Endodermal cell (in vitro differentiated cells): ENCODE measurements around the gene XYLT1. TPM values are rescaled to one million over a fixed set of nuclear protein-coding genes. Genes with fewer than 3 reads are reported as not detected.

ENCODE experiments used
- DNase-seq: peaks from one replicate; pipeline ENCODE4 v3.0.0-alpha.2; 2017
- H3K27ac ChIP-seq: 2 replicates; pipeline ENCODE4 v1.5.1; 2013; ENCODE audit warnings: mild to moderate bottlenecking, low read depth, low read length, moderate library complexity
- H3K27me3 ChIP-seq: 2 replicates; pipeline ENCODE4 v1.6.1; 2013; ENCODE audit warnings: mild to moderate bottlenecking, low read length, moderate library complexity; ENCODE audit not compliant: insufficient read depth, control insufficient read depth, poor library complexity, severe bottlenecking
- H3K36me3 ChIP-seq: 2 replicates; pipeline ENCODE4 v1.7.0; 2013; ENCODE audit warnings: mild to moderate bottlenecking, low read length, moderate library complexity; ENCODE audit not compliant: control insufficient read depth, insufficient read depth
- H3K4me1 ChIP-seq: one replicate; pipeline ENCODE4 v1.7.0; 2013; ENCODE audit warnings: low read length; ENCODE audit not compliant: control insufficient read depth, insufficient read depth
- H3K4me3 ChIP-seq: 2 replicates; pipeline ENCODE4 v1.5.1; 2013; ENCODE audit warnings: mild to moderate bottlenecking, low read length, moderate library complexity
- H3K9ac ChIP-seq: 2 replicates; pipeline ENCODE4 v1.6.1; 2013; ENCODE audit warnings: mild to moderate bottlenecking, low read length, moderate library complexity; ENCODE audit not compliant: poor library complexity, severe bottlenecking; ENCODE audit errors: extremely low read depth
- H3K9me3 ChIP-seq: 2 replicates; pipeline ENCODE4 v1.6.1; 2013; ENCODE audit warnings: mild to moderate bottlenecking, low read length, moderate library complexity; ENCODE audit not compliant: control insufficient read depth
- H3K27ac Mint-ChIP-seq: 2 replicates; pipeline ENCODE4 v1.8.0; 2020; ENCODE audit warnings: mixed read lengths
- H3K27me3 Mint-ChIP-seq: 2 replicates; pipeline ENCODE4 v1.8.0; 2021; ENCODE audit warnings: mild to moderate bottlenecking, mixed read lengths; ENCODE audit not compliant: insufficient read depth
- H3K36me3 Mint-ChIP-seq: 2 replicates; pipeline ENCODE4 v1.8.0; 2020; ENCODE audit warnings: low read depth, mixed read lengths
- H3K4me1 Mint-ChIP-seq: 2 replicates; pipeline ENCODE4 v1.8.0; 2020; ENCODE audit warnings: mixed read lengths
- H3K4me3 Mint-ChIP-seq: 2 replicates; pipeline ENCODE4 v1.8.0; 2020; ENCODE audit warnings: mild to moderate bottlenecking, moderate library complexity, mixed read lengths
- H3K9me3 Mint-ChIP-seq: 2 replicates; pipeline ENCODE4 v1.8.0; 2020; ENCODE audit warnings: mild to moderate bottlenecking, mixed read lengths
- WGBS, 2 experiments: methylation state at CpG; one replicate each; pipeline versions ENCODE4 v1.1.5 to v1.1.7; 2013; ENCODE audit warnings: missing lambda C conversion rate in 2 of 2, mixed read lengths in 1 of 2; ENCODE audit not compliant: insufficient coverage in 1 of 2, insufficient read length in 1 of 2; 5-methylcytosine and 5-hydroxymethylcytosine counted together
- total RNA-seq, 2 donors: library from RNA; stranded (reverse); fragmentation: NEBNext Ultra II Directional in 1 of 2; extraction: Animal tissue kit (Norgen Biotek cat#: 25700) in 1 of 2; gene quantifications; 2 replicates in 1 of 2; 3 replicates in 1 of 2; pipeline ENCODE4 v1.2.1, GENCODE V29; 2021
- TF ChIP-seq, protein P1 (sequence below): fragments of 200-600 bp; sonication (generic); conservative IDR thresholded peaks from 2 replicates; pipeline ENCODE4 v1.5.0; 2021; ENCODE audit warnings: antibody characterized with exemption, mild to moderate bottlenecking

XYLT1 gene
- total RNA-seq, 2 donors from 2014 or later = 26.8 to 28.5 TPM

DNA sequence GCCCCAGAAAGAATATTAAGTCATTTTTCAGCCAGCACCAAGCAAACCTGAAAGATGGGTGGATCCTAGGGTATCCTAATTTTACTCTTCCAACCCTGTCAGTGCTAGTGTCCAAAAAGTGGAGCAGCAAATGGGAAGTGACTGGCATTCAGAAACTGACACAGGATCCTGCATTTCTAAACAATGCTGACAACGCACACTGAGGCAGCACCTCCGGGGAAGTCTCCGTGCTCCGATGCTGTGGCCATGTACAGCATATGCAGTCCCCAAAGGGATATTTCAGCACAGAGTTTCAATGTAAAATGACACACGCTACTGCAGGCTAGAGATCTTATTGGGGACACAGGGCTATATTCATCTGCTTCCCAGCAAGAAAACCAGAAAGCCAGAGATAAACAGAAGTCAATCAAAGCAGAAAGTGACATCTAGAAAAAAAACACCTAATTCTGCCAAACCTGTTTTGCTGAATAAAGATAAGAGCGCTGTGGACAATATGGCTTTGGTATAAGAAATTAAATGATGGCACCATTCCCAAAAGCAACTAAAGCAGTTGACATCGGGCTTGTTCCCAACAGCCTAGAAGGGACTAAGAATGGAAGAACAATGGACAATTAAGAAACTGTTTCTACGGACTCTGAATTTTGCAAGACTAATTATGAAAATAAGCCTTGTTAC lies 17.3 kb downstream of the XYLT1 start:
- Mint-ChIP-seq H3K36me3 (peaks cover 7% of the 10 kb centered on the region), H3K4me1 (peaks cover 7% of the 10 kb centered on the region), H3K4me3 (no peak overlapping the region), H3K27ac (no peak overlapping the region), H3K9me3 (no peaks in the 10 kb centered on the region), H3K27me3 (no peaks in the 10 kb centered on the region)
- Histone ChIP-seq H3K27ac (no peak overlapping the region), H3K36me3 (no peaks in the 10 kb centered on the region), H3K9ac (no peak overlapping the region), H3K9me3 (no peaks in the 10 kb centered on the region), H3K4me1 (no peaks in the 10 kb centered on the region), H3K27me3 (no peaks in the 10 kb centered on the region), H3K4me3 (no peak overlapping the region)
- no peak for DNase-seq
- WGBS, 2 experiments = 95 to 96% methylated on average over 7 to 8 of the region's 8 CpGs
- TF ChIP-seq, protein P1, sequence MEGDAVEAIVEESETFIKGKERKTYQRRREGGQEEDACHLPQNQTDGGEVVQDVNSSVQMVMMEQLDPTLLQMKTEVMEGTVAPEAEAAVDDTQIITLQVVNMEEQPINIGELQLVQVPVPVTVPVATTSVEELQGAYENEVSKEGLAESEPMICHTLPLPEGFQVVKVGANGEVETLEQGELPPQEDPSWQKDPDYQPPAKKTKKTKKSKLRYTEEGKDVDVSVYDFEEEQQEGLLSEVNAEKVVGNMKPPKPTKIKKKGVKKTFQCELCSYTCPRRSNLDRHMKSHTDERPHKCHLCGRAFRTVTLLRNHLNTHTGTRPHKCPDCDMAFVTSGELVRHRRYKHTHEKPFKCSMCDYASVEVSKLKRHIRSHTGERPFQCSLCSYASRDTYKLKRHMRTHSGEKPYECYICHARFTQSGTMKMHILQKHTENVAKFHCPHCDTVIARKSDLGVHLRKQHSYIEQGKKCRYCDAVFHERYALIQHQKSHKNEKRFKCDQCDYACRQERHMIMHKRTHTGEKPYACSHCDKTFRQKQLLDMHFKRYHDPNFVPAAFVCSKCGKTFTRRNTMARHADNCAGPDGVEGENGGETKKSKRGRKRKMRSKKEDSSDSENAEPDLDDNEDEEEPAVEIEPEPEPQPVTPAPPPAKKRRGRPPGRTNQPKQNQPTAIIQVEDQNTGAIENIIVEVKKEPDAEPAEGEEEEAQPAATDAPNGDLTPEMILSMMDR = no peak

DNA sequence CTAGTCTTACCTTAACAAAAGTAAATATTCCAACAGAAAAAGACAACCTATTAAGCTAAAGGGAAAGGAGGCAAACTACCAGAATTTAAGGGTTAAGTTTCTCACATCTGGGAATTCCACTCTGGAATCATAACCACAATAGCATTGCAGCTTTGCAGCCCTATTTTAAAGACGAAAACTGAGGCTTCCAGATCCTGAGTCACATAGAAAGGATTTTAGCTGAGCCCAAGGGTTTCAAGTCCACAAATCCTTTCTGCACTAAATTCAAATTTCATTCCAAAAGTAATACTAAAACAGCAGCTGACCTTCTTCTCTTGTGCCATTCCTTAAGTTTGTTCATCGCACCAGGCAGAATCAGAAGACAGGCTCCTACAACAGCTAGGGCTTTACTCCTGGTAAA lies 17.8 kb downstream of the XYLT1 start:
- no peaks in the 10 kb centered on the region for H3K27me3 ChIP-seq
- H3K9ac ChIP-seq = no peak overlapping the region
- H3K9me3 ChIP-seq = no peaks in the 10 kb centered on the region
- Mint-ChIP-seq H3K27ac (no peak overlapping the region), H3K36me3 (peaks cover 7% of the 10 kb centered on the region), H3K4me3 (no peak overlapping the region), H3K9me3 (no peaks in the 10 kb centered on the region), H3K27me3 (no peaks in the 10 kb centered on the region), H3K4me1 (peaks cover 7% of the 10 kb centered on the region)
- H3K27ac ChIP-seq = no peak overlapping the region
- DNase-seq = no peak
- no peaks in the 10 kb centered on the region for H3K4me1 ChIP-seq
- TF ChIP-seq, protein P1 = no peak
- H3K36me3 ChIP-seq = no peaks in the 10 kb centered on the region
- no peak overlapping the region for H3K4me3 ChIP-seq
- 75 to 86% methylated on average over 1 to 2 of the region's 2 CpGs for WGBS, 2 experiments

DNA sequence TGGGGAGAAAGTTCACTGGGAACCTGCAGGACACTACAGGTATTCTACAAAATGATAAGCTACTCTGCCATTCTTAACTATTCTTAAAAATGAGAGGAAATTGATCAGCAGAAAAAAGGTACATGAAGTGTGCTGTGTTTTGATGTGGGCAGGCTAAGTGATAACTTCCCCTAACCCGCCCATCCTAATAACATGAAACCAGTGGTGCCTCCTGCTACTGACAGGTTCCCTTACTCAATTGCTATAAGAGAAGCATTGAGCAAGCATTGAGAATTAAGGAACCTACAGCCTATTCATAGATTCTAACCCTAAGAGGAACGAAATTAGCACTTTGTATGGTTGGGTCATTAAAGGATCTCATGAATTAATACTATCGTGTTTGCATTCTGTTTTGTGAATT lies 18.9 kb downstream of the XYLT1 start:
- Mint-ChIP-seq H3K27me3 (no peaks in the 10 kb centered on the region), H3K36me3 (peaks cover 7% of the 10 kb centered on the region), H3K9me3 (no peaks in the 10 kb centered on the region), H3K4me3 (no peak overlapping the region), H3K4me1 (peaks cover 10% of the 10 kb centered on the region), H3K27ac (no peak overlapping the region)
- Histone ChIP-seq H3K9me3 (no peaks in the 10 kb centered on the region), H3K4me1 (no peaks in the 10 kb centered on the region), H3K27ac (no peak overlapping the region), H3K9ac (no peak overlapping the region), H3K36me3 (no peaks in the 10 kb centered on the region), H3K4me3 (no peak overlapping the region), H3K27me3 (no peaks in the 10 kb centered on the region)
- TF ChIP-seq, protein P1 = no peak
- DNase-seq = no peak
- 73 to 100% methylated on average over 2 to 3 of the region's 3 CpGs for WGBS, 2 experiments
